H1 (cell line): Measurements from ENCODE around the gene RAB3C. TPM values are rescaled to one million over a fixed set of nuclear protein-coding genes. Genes with fewer than 3 reads are reported as not detected.

ENCODE experiments used
- CTCF ChIA-PET: fragments of 300-600 bp; sonication (Branson Sonifier 250); formaldehyde crosslinking; loops from one replicate; lab custom pipeline; 2021; ENCODE audit not compliant: partially characterized antibody; lab: Charles Lee
- POLR2A ChIA-PET: fragments of 300-600 bp; sonication (Branson Sonifier 250); formaldehyde crosslinking; loops from one replicate; lab custom pipeline; 2021; ENCODE audit warnings: inconsistent platforms; ENCODE audit not compliant: partially characterized antibody; lab: Charles Lee
- DNase-seq, 2 experiments: peaks; one replicate each; pipeline versions ENCODE4 v3.0.0 to v3.0.0-alpha.2; 2010 to 2022; ENCODE audit warnings: low spot score in 2 of 2, low read depth in 1 of 2, mixed read lengths in 1 of 2
- FAIRE-seq: peaks from 2 replicates; lab custom pipeline; 2011; peaks lifted over from hg19 to GRCh38; lab: Jason Lieb, UNC
- H2AFZ ChIP-seq: 2 replicates; pipeline ENCODE4 v1.8.1; 2012; ENCODE audit warnings: low read length, inconsistent platforms
- H2AK5ac ChIP-seq: 2 replicates; pipeline ENCODE4 v1.6.1; 2013; ENCODE audit warnings: low read depth, low read length
- H2BK120ac ChIP-seq: replicated peaks from 2 replicates; pipeline ENCODE3; 2013; ENCODE audit warnings: low read depth, low read length, inconsistent platforms
- H2BK12ac ChIP-seq: 2 replicates; pipeline ENCODE4 v1.6.1; 2013; ENCODE audit warnings: low read depth, low read length
- H2BK15ac ChIP-seq: 2 replicates; pipeline ENCODE4 v1.6.1; 2013; ENCODE audit warnings: low read length
- H2BK20ac ChIP-seq: 2 replicates; pipeline ENCODE4 v1.6.1; 2013; ENCODE audit warnings: low read length
- H2BK5ac ChIP-seq: 2 replicates; pipeline ENCODE4 v1.6.1; 2013; ENCODE audit warnings: low read depth, low read length
- H3K14ac ChIP-seq: 2 replicates; pipeline ENCODE4 v1.6.1; 2013; ENCODE audit warnings: inconsistent platforms; ENCODE audit not compliant: insufficient read length
- H3K18ac ChIP-seq: 2 replicates; pipeline ENCODE4 v1.6.1; 2013; ENCODE audit warnings: low read length; ENCODE audit errors: extremely low read depth
- H3K23ac ChIP-seq: 2 replicates; pipeline ENCODE4 v1.6.1; 2013; ENCODE audit warnings: inconsistent platforms; ENCODE audit not compliant: insufficient read length
- H3K23me2 ChIP-seq: 2 replicates; pipeline ENCODE4 v1.6.1; 2013; ENCODE audit warnings: low read depth, low read length
- H3K27ac ChIP-seq: 2 replicates; pipeline ENCODE4 v1.6.1; 2011; ENCODE audit warnings: low read depth, low read length, inconsistent platforms
- H3K27me3 ChIP-seq, 4 experiments: replicated peaks in 1 of 4; 1 replicate in 1 of 4; 2 replicates in 3 of 4; pipeline versions ENCODE4 v1.6.1 to v1.8.1; 2011 to 2013; ENCODE audit warnings: low read length in 3 of 4, mild to moderate bottlenecking in 3 of 4, inconsistent platforms in 2 of 4, mixed read lengths in 2 of 4, moderate library complexity in 1 of 4; ENCODE audit not compliant: control insufficient read depth in 3 of 4, insufficient read depth in 3 of 4; ENCODE audit errors: extremely low read depth in 1 of 4
- H3K36me3 ChIP-seq, 4 experiments: 2 replicates each; pipeline versions ENCODE4 v1.6.1 to v1.8.1; 2011 to 2013; ENCODE audit warnings: mild to moderate bottlenecking in 4 of 4, low read length in 3 of 4, moderate library complexity in 2 of 4, control low read depth in 1 of 4, inconsistent platforms in 1 of 4; ENCODE audit not compliant: insufficient read depth in 4 of 4, control insufficient read depth in 2 of 4
- H3K4ac ChIP-seq: replicated peaks from 2 replicates; pipeline ENCODE3; 2013; ENCODE audit warnings: low read length, low read depth, mixed read lengths, inconsistent platforms; ENCODE audit not compliant: insufficient read length
- H3K4me1 ChIP-seq, 4 experiments: replicated peaks in 1 of 4; 1 replicate in 1 of 4; 2 replicates in 3 of 4; pipeline versions ENCODE4 v1.6.1 to v1.8.1; 2011 to 2013; ENCODE audit warnings: low read length in 3 of 4, inconsistent platforms in 2 of 4, mixed read lengths in 1 of 4; ENCODE audit not compliant: insufficient read depth in 4 of 4, control insufficient read depth in 3 of 4
- H3K4me2 ChIP-seq, 2 experiments: 2 replicates each; pipeline versions ENCODE4 v1.6.1 to v1.8.1; 2011 to 2013; ENCODE audit warnings: low read depth in 2 of 2, low read length in 2 of 2, control low read depth in 1 of 2, inconsistent platforms in 1 of 2, mild to moderate bottlenecking in 1 of 2; ENCODE audit not compliant: insufficient read depth in 1 of 2
- H3K4me3 ChIP-seq, 4 experiments: fragments of 200-600, 300-600 bp in 1 of 4; sonication (generic), shearing (Covaris generic), sonication (Bioruptor Twin) in 1 of 4; 2 replicates each; pipeline versions ENCODE4 v1.5.1 to v1.8.1; 2011 to 2016; ENCODE audit warnings: low read length in 4 of 4, low read depth in 3 of 4, control low read depth in 2 of 4, inconsistent platforms in 2 of 4, mild to moderate bottlenecking in 2 of 4, mixed read lengths in 1 of 4, moderate library complexity in 1 of 4; ENCODE audit not compliant: insufficient read depth in 2 of 4; ENCODE audit errors: extremely low read depth in 1 of 4
- H3K56ac ChIP-seq: replicated peaks from 2 replicates; pipeline ENCODE3; 2013; ENCODE audit warnings: low read depth, mild to moderate bottlenecking, mixed read lengths, low read length, inconsistent platforms; ENCODE audit not compliant: insufficient read length
- H3K79me1 ChIP-seq: 2 replicates; pipeline ENCODE4 v1.6.1; 2013; ENCODE audit warnings: low read depth, low read length, control low read depth
- H3K79me2 ChIP-seq, 2 experiments: 2 replicates each; pipeline versions ENCODE4 v1.6.1 to v1.8.1; 2012 to 2013; ENCODE audit warnings: low read length in 2 of 2, mild to moderate bottlenecking in 2 of 2, inconsistent platforms in 1 of 2; ENCODE audit not compliant: insufficient read depth in 2 of 2, control insufficient read depth in 1 of 2
- H3K9ac ChIP-seq, 4 experiments: replicated peaks in 1 of 4; 1 replicate in 1 of 4; 2 replicates in 3 of 4; pipeline versions ENCODE4 v1.6.1 to v1.8.1; 2011 to 2013; ENCODE audit warnings: low read depth in 3 of 4, low read length in 3 of 4, control low read depth in 2 of 4, mild to moderate bottlenecking in 2 of 4, moderate library complexity in 2 of 4, inconsistent platforms in 1 of 4; ENCODE audit errors: extremely low read depth in 1 of 4
- H3K9me3 ChIP-seq, 2 experiments: 2 replicates each; pipeline versions ENCODE4 v1.6.1 to v1.8.1; 2012 to 2013; ENCODE audit warnings: mild to moderate bottlenecking in 2 of 2, moderate library complexity in 2 of 2, control low read depth in 1 of 2, inconsistent platforms in 1 of 2, low read depth in 1 of 2, low read length in 1 of 2, mixed read lengths in 1 of 2; ENCODE audit not compliant: insufficient read depth in 2 of 2
- H4K20me1 ChIP-seq, 2 experiments: replicated peaks in 1 of 2; 2 replicates each; pipeline versions ENCODE3 to v1.8.1; 2011 to 2013; ENCODE audit warnings: inconsistent platforms in 2 of 2, low read length in 2 of 2, mild to moderate bottlenecking in 1 of 2; ENCODE audit not compliant: insufficient read depth in 2 of 2, control insufficient read depth in 1 of 2
- H4K5ac ChIP-seq: 2 replicates; pipeline ENCODE4 v1.6.1; 2013; ENCODE audit warnings: low read length, low read depth, mixed read lengths, inconsistent platforms; ENCODE audit not compliant: insufficient read length
- H4K8ac ChIP-seq: 2 replicates; pipeline ENCODE4 v1.8.0; 2013; ENCODE audit warnings: mild to moderate bottlenecking, moderate library complexity, low read length, inconsistent platforms; ENCODE audit not compliant: insufficient read depth; ENCODE audit errors: extremely low read depth
- H4K91ac ChIP-seq: replicated peaks from 2 replicates; pipeline ENCODE3; 2013; ENCODE audit warnings: low read length, mixed read lengths, inconsistent platforms; ENCODE audit not compliant: insufficient read length
- WGBS, 2 experiments: shearing (Covaris generic) in 1 of 2; methylation state at CpG; one replicate each; pipeline versions ENCODE4 v1.1.6 to v1.1.7; 2013 to 2015; ENCODE audit warnings: low lambda C conversion rate in 2 of 2, mixed read lengths in 2 of 2, inconsistent platforms in 1 of 2, low coverage in 1 of 2, missing lambda C conversion rate in 1 of 2; ENCODE audit not compliant: insufficient replicate concordance in 2 of 2, insufficient coverage in 1 of 2, insufficient read length in 1 of 2; ENCODE audit errors: extremely low coverage in 1 of 2, missing lambda C conversion rate in 1 of 2; 5-methylcytosine and 5-hydroxymethylcytosine counted together
- polyA plus RNA-seq, 7 experiments: library from polyadenylated mRNA; depleted of rRNA in 3 of 7; stranded (reverse) in 5 of 7; unstranded in 2 of 7; fragments of >200 nt in 5 of 7; fragments of 200-250 nt in 2 of 7; gene quantifications; 1 replicate in 5 of 7; 2 replicates in 1 of 7; 4 replicates in 1 of 7; pipeline versions ENCODE4 v1.2.1 to v1.2.3, GENCODE V29; 2011 to 2013; ENCODE audit warnings: missing spikeins in 2 of 7, mixed read lengths in 2 of 7
- total RNA-seq: library from RNA; stranded (reverse); fragmentation: NEBNext Ultra II Directional; extraction: Animal tissue kit (Norgen Biotek cat#: 25700); gene quantifications from 2 replicates; pipeline ENCODE4 v1.2.1, GENCODE V29; 2021
- TF ChIP-seq, protein P1 (sequence below): fragments of 300-600 bp; sonication (generic); IDR thresholded peaks from 2 replicates; pipeline ENCODE4 v1.7.1; 2012; ENCODE audit warnings: low read length, moderate library complexity, mild to moderate bottlenecking, inconsistent platforms; ENCODE audit not compliant: insufficient replicate concordance

The RAB3C gene
- total and polyA plus RNA-seq, 2 of the 8 experiments (the other 6 are each of a cell fraction or from before 2014, with no cell fraction given): 14.7 to 18.3 TPM

DNA sequence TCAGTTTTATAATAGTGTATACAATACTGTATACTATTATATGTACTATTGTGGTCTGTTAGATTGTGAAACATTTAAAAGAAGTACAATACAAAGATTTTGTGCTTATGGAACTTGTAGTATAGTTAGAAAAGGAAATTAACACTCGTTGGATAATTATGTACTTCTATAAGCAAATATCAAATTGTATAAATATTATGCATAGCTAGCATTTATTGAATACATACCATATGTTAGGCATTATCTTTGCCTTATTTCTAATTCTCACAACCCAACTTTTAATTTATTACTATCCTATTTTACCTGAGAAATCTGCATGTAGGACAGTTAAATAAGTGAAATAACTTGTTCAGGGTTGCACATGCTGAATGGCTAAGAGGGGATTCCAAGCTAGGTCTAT, 37.5 kb downstream of the RAB3C start:
- Histone ChIP-seq H3K9ac (no peak overlapping the region), H3K79me1 (no peaks in the 10 kb centered on the region), H3K36me3 (no peaks in the 10 kb centered on the region), H2AK5ac (no peak overlapping the region), H4K91ac (no peak overlapping the region), H3K4ac (no peak overlapping the region), H3K4me2 (no peak overlapping the region), H3K23ac (no peak overlapping the region), H3K79me2 (no peaks in the 10 kb centered on the region), H3K14ac (no peak overlapping the region), H2BK12ac (no peak overlapping the region), H3K9me3 (no peaks in the 10 kb centered on the region), H2AFZ (no peak overlapping the region), H3K23me2 (no peaks in the 10 kb centered on the region), H2BK20ac (no peak overlapping the region), H2BK120ac (no peak overlapping the region), H3K4me3 (no peak overlapping the region), H3K18ac (no peak overlapping the region), H3K27me3 (no peaks in the 10 kb centered on the region), H4K5ac (no peak overlapping the region), H3K56ac (no peak overlapping the region), H2BK15ac (no peak overlapping the region), H4K8ac (no peak overlapping the region), H4K20me1 (no peaks in the 10 kb centered on the region), H2BK5ac (no peak overlapping the region), H3K27ac (no peak overlapping the region), H3K4me1 (no peaks in the 10 kb centered on the region)
- FAIRE-seq: no peak
- DNase-seq: no peak
- ChIA-PET POLR2A (no interaction called here), CTCF (no interaction called here)
- 93% methylated on average over 1 of the region's 1 CpG; no CpG with 5 or more reads in 1 of the 2 experiments for WGBS, 2 experiments
- TF ChIP-seq, protein P1, sequence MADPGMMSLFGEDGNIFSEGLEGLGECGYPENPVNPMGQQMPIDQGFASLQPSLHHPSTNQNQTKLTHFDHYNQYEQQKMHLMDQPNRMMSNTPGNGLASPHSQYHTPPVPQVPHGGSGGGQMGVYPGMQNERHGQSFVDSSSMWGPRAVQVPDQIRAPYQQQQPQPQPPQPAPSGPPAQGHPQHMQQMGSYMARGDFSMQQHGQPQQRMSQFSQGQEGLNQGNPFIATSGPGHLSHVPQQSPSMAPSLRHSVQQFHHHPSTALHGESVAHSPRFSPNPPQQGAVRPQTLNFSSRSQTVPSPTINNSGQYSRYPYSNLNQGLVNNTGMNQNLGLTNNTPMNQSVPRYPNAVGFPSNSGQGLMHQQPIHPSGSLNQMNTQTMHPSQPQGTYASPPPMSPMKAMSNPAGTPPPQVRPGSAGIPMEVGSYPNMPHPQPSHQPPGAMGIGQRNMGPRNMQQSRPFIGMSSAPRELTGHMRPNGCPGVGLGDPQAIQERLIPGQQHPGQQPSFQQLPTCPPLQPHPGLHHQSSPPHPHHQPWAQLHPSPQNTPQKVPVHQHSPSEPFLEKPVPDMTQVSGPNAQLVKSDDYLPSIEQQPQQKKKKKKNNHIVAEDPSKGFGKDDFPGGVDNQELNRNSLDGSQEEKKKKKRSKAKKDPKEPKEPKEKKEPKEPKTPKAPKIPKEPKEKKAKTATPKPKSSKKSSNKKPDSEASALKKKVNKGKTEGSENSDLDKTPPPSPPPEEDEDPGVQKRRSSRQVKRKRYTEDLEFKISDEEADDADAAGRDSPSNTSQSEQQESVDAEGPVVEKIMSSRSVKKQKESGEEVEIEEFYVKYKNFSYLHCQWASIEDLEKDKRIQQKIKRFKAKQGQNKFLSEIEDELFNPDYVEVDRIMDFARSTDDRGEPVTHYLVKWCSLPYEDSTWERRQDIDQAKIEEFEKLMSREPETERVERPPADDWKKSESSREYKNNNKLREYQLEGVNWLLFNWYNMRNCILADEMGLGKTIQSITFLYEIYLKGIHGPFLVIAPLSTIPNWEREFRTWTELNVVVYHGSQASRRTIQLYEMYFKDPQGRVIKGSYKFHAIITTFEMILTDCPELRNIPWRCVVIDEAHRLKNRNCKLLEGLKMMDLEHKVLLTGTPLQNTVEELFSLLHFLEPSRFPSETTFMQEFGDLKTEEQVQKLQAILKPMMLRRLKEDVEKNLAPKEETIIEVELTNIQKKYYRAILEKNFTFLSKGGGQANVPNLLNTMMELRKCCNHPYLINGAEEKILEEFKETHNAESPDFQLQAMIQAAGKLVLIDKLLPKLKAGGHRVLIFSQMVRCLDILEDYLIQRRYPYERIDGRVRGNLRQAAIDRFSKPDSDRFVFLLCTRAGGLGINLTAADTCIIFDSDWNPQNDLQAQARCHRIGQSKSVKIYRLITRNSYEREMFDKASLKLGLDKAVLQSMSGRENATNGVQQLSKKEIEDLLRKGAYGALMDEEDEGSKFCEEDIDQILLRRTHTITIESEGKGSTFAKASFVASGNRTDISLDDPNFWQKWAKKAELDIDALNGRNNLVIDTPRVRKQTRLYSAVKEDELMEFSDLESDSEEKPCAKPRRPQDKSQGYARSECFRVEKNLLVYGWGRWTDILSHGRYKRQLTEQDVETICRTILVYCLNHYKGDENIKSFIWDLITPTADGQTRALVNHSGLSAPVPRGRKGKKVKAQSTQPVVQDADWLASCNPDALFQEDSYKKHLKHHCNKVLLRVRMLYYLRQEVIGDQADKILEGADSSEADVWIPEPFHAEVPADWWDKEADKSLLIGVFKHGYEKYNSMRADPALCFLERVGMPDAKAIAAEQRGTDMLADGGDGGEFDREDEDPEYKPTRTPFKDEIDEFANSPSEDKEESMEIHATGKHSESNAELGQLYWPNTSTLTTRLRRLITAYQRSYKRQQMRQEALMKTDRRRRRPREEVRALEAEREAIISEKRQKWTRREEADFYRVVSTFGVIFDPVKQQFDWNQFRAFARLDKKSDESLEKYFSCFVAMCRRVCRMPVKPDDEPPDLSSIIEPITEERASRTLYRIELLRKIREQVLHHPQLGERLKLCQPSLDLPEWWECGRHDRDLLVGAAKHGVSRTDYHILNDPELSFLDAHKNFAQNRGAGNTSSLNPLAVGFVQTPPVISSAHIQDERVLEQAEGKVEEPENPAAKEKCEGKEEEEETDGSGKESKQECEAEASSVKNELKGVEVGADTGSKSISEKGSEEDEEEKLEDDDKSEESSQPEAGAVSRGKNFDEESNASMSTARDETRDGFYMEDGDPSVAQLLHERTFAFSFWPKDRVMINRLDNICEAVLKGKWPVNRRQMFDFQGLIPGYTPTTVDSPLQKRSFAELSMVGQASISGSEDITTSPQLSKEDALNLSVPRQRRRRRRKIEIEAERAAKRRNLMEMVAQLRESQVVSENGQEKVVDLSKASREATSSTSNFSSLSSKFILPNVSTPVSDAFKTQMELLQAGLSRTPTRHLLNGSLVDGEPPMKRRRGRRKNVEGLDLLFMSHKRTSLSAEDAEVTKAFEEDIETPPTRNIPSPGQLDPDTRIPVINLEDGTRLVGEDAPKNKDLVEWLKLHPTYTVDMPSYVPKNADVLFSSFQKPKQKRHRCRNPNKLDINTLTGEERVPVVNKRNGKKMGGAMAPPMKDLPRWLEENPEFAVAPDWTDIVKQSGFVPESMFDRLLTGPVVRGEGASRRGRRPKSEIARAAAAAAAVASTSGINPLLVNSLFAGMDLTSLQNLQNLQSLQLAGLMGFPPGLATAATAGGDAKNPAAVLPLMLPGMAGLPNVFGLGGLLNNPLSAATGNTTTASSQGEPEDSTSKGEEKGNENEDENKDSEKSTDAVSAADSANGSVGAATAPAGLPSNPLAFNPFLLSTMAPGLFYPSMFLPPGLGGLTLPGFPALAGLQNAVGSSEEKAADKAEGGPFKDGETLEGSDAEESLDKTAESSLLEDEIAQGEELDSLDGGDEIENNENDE: no peak
